NCI-H1092 treated with DMSO at 0.1 percent for 48 hours (cell line): Measurements from ENCODE around the gene KMT5C.

Source experiments
- DNase-seq: peaks from one replicate; lab custom pipeline; 2025; lab: John Stamatoyannopoulos, UW

Gene KMT5C

GRCh38 chr19:55339105-55339888 is at the start of gene KMT5C:
KMT5C (plus strand) TSS chr19:55339876; CDS start chr19:55341937, 2,061 bp downstream.
- DNase-seq: peak; percentile 99

GRCh38 chr19:55297267-55297666 is 42.4 kb upstream of the KMT5C start:
- DNase-seq: no peak

- DNase-seq: no peak
Observed at GRCh38 chr19:55299991-55300390, 39.7 kb upstream of the KMT5C start.

- no peak for DNase-seq
Observed at GRCh38 chr19:55300886-55301458, 38.7 kb upstream of the KMT5C start.

GRCh38 chr19:55301459-55302317 is 38.0 kb upstream of the KMT5C start:
- peak; percentile 64 for DNase-seq

GRCh38 chr19:55302318-55302703 is 37.4 kb upstream of the KMT5C start:
- DNase-seq: no peak

- no peak for DNase-seq
Observed at GRCh38 chr19:55303477-55303876, 36.2 kb upstream of the KMT5C start.

- peak; percentile 13 for DNase-seq
Observed at GRCh38 chr19:55304279-55304978, 35.2 kb upstream of the KMT5C start.

GRCh38 chr19:55304980-55305379 is 34.7 kb upstream of the KMT5C start:
- no peak for DNase-seq

GRCh38 chr19:55305491-55305890 is 34.2 kb upstream of the KMT5C start:
- DNase-seq: peak; percentile 1

- DNase-seq: no peak
Observed at GRCh38 chr19:55305983-55306562, 33.6 kb upstream of the KMT5C start.

GRCh38 chr19:55306712-55307111 is 33.0 kb upstream of the KMT5C start:
- DNase-seq: no peak

GRCh38 chr19:55308281-55308680 is 31.4 kb upstream of the KMT5C start:
- no peak for DNase-seq

GRCh38 chr19:55309448-55309847 is 30.2 kb upstream of the KMT5C start:
- DNase-seq: no peak

- no peak for DNase-seq
Observed at GRCh38 chr19:55310498-55310897, 29.2 kb upstream of the KMT5C start.

GRCh38 chr19:55311397-55311796 is 28.3 kb upstream of the KMT5C start:
- DNase-seq: no peak

- DNase-seq: no peak
Observed at GRCh38 chr19:55311797-55312196, 27.9 kb upstream of the KMT5C start.

- no peak for DNase-seq
Observed at GRCh38 chr19:55312621-55313512, 26.8 kb upstream of the KMT5C start.

GRCh38 chr19:55314396-55314795 is 25.3 kb upstream of the KMT5C start:
- no peak for DNase-seq

- DNase-seq: no peak
Observed at GRCh38 chr19:55315956-55316525, 23.6 kb upstream of the KMT5C start.
